H9 (cell line): Measurements from ENCODE around the gene EFCAB5. TPM values are rescaled to one million over a fixed set of nuclear protein-coding genes. Genes with fewer than 3 reads are reported as not detected.

Source experiments
- DNase-seq: peaks from one replicate; pipeline ENCODE4 v3.0.0-alpha.2; 2017
- H2AFZ ChIP-seq: one replicate; pipeline ENCODE4 v1.6.1; 2013; ENCODE audit warnings: mild to moderate bottlenecking, low read length, control low read depth, moderate library complexity
- H2AK5ac ChIP-seq: 2 replicates; pipeline ENCODE4 v1.6.1; 2013; ENCODE audit warnings: low read length, control low read depth, mixed read lengths; ENCODE audit not compliant: insufficient read length
- H2BK120ac ChIP-seq: one replicate; pipeline ENCODE4 v1.6.1; 2013; ENCODE audit warnings: low read depth, mild to moderate bottlenecking, low read length, control low read depth, inconsistent platforms; ENCODE audit not compliant: poor library complexity, severe bottlenecking
- H2BK12ac ChIP-seq: 2 replicates; pipeline ENCODE4 v1.6.1; 2013; ENCODE audit warnings: low read length, control low read depth, mixed read lengths, low read depth; ENCODE audit not compliant: insufficient read length
- H2BK15ac ChIP-seq: 2 replicates; pipeline ENCODE4 v1.6.1; 2013; ENCODE audit warnings: low read depth, low read length, control low read depth
- H2BK20ac ChIP-seq: one replicate; pipeline ENCODE4 v1.6.1; 2013; ENCODE audit warnings: low read depth, mild to moderate bottlenecking, low read length, control low read depth, inconsistent platforms; ENCODE audit not compliant: poor library complexity, severe bottlenecking
- H2BK5ac ChIP-seq: 2 replicates; pipeline ENCODE4 v1.6.1; 2013; ENCODE audit warnings: low read length, control low read depth, mixed read lengths; ENCODE audit not compliant: insufficient read length
- H3K14ac ChIP-seq: 2 replicates; pipeline ENCODE4 v1.6.1; 2013; ENCODE audit warnings: low read length, control low read depth; ENCODE audit not compliant: insufficient read depth
- H3K18ac ChIP-seq: 2 replicates; pipeline ENCODE4 v1.6.1; 2013; ENCODE audit warnings: low read depth, mild to moderate bottlenecking, mixed read lengths, low read length, control low read depth; ENCODE audit not compliant: insufficient read length
- H3K23ac ChIP-seq: 2 replicates; pipeline ENCODE4 v1.6.1; 2013; ENCODE audit warnings: low read length, control low read depth, mixed read lengths, low read depth; ENCODE audit not compliant: insufficient read length
- H3K23me2 ChIP-seq: 2 replicates; pipeline ENCODE4 v1.6.1; 2013; ENCODE audit warnings: low read depth, mild to moderate bottlenecking, mixed read lengths, low read length, control low read depth; ENCODE audit not compliant: insufficient read length, poor library complexity, severe bottlenecking
- H3K27ac ChIP-seq: 2 replicates; pipeline ENCODE4 v1.5.1; 2013; ENCODE audit warnings: low read length, control low read depth, mixed read lengths, low read depth; ENCODE audit not compliant: insufficient read length
- H3K27me3 ChIP-seq: 2 replicates; pipeline ENCODE4 v1.6.1; 2013; ENCODE audit warnings: low read length, control low read depth, inconsistent platforms; ENCODE audit not compliant: insufficient read depth
- H3K4ac ChIP-seq: 2 replicates; pipeline ENCODE4 v1.6.1; 2013; ENCODE audit warnings: low read depth, mild to moderate bottlenecking, control low read depth, inconsistent platforms, low read length, moderate library complexity
- H3K4me1 ChIP-seq: 2 replicates; pipeline ENCODE4 v1.6.1; 2013; ENCODE audit warnings: low read length, control low read depth, inconsistent platforms; ENCODE audit not compliant: insufficient read depth
- H3K4me2 ChIP-seq: 2 replicates; pipeline ENCODE4 v1.6.1; 2013; ENCODE audit warnings: low read length, control low read depth, mixed read lengths; ENCODE audit not compliant: insufficient read length, insufficient read depth
- H3K56ac ChIP-seq: 2 replicates; pipeline ENCODE4 v1.6.1; 2013; ENCODE audit warnings: low read depth, mild to moderate bottlenecking, mixed read lengths, low read length, control low read depth; ENCODE audit not compliant: insufficient read length
- H3K79me1 ChIP-seq: 2 replicates; pipeline ENCODE4 v1.6.1; 2013; ENCODE audit warnings: low read depth, mild to moderate bottlenecking, moderate library complexity, low read length, control low read depth, inconsistent platforms; ENCODE audit not compliant: insufficient read depth, poor library complexity, severe bottlenecking
- H3K79me2 ChIP-seq: 2 replicates; pipeline ENCODE4 v1.6.1; 2013; ENCODE audit warnings: low read length, control low read depth, inconsistent platforms; ENCODE audit not compliant: insufficient read depth
- H3K9ac ChIP-seq: 2 replicates; pipeline ENCODE4 v1.6.1; 2013; ENCODE audit warnings: low read length, control low read depth, mixed read lengths; ENCODE audit not compliant: insufficient read length; ENCODE audit errors: extremely low read depth
- H3K9me3 ChIP-seq: one replicate; pipeline ENCODE4 v1.6.1; 2013; ENCODE audit warnings: low read depth, low read length, inconsistent platforms; ENCODE audit not compliant: control insufficient read depth
- H3T11ph ChIP-seq: one replicate; pipeline ENCODE4 v1.6.1; 2013; ENCODE audit warnings: mild to moderate bottlenecking, low read length, control low read depth, inconsistent platforms
- H4K20me1 ChIP-seq: one replicate; pipeline ENCODE4 v1.6.1; 2013; ENCODE audit not compliant: control insufficient read depth, insufficient read length, insufficient read depth
- H4K5ac ChIP-seq: 2 replicates; pipeline ENCODE4 v1.6.1; 2013; ENCODE audit warnings: low read depth, mild to moderate bottlenecking, mixed read lengths, low read length, control low read depth; ENCODE audit not compliant: insufficient read length
- H4K8ac ChIP-seq: replicated peaks from 2 replicates; pipeline ENCODE4 v1.6.1; 2013; ENCODE audit warnings: low read length, control low read depth, mixed read lengths, low read depth; ENCODE audit not compliant: insufficient read length
- H4K91ac ChIP-seq: 2 replicates; pipeline ENCODE4 v1.6.1; 2013; ENCODE audit warnings: low read depth, mild to moderate bottlenecking, moderate library complexity, mixed read lengths, low read length, control low read depth; ENCODE audit not compliant: insufficient read length
- H3K27ac Mint-ChIP-seq, 3 experiments: 2 replicates in 2 of 3; 3 replicates in 1 of 3; pipeline ENCODE4 v1.8.0; 2020 to 2021; ENCODE audit warnings: mixed read lengths in 3 of 3, mild to moderate bottlenecking in 1 of 3, moderate library complexity in 1 of 3
- H3K27me3 Mint-ChIP-seq: 2 replicates; pipeline ENCODE4 v1.8.0; 2021; ENCODE audit warnings: low read depth, mild to moderate bottlenecking, moderate library complexity, mixed read lengths
- H3K36me3 Mint-ChIP-seq, 3 experiments: 2 replicates in 2 of 3; 3 replicates in 1 of 3; pipeline ENCODE4 v1.8.0; 2020 to 2021; ENCODE audit warnings: low read depth in 3 of 3, mixed read lengths in 3 of 3; ENCODE audit not compliant: insufficient read depth in 1 of 3
- H3K4me1 Mint-ChIP-seq, 2 experiments: 2 replicates each; pipeline ENCODE4 v1.8.0; 2020; ENCODE audit warnings: mixed read lengths in 2 of 2
- H3K4me3 Mint-ChIP-seq, 2 experiments: 2 replicates in 1 of 2; 3 replicates in 1 of 2; pipeline ENCODE4 v1.8.0; 2020 to 2021; ENCODE audit warnings: mild to moderate bottlenecking in 2 of 2, mixed read lengths in 2 of 2, moderate library complexity in 1 of 2
- H3K9me3 Mint-ChIP-seq, 2 experiments: 2 replicates in 1 of 2; 3 replicates in 1 of 2; pipeline ENCODE4 v1.8.0; 2020; ENCODE audit warnings: mild to moderate bottlenecking in 2 of 2, mixed read lengths in 2 of 2, moderate library complexity in 1 of 2
- WGBS: extraction: QIAGEN DNeasy Blood & Tissue Kit; methylation state at CpG from one replicate; pipeline ENCODE4 v1.1.7; 2013; ENCODE audit warnings: missing lambda C conversion rate, low lambda C conversion rate, mixed read lengths; ENCODE audit not compliant: insufficient read length; ENCODE audit errors: extremely low coverage; 5-methylcytosine and 5-hydroxymethylcytosine counted together
- total RNA-seq: library from RNA; stranded (reverse); gene quantifications from 2 replicates; pipeline ENCODE4 v1.2.1, GENCODE V29; 2021
- TF ChIP-seq, protein P1 (sequence below): fragments of 200-600 bp; sonication (generic); conservative IDR thresholded peaks from 3 replicates; pipeline ENCODE4 v1.8.0; 2021; ENCODE audit warnings: antibody characterized with exemption, mild to moderate bottlenecking

The EFCAB5 gene
- total RNA-seq, 1 experiment from 2014 or later: not detected

DNA sequence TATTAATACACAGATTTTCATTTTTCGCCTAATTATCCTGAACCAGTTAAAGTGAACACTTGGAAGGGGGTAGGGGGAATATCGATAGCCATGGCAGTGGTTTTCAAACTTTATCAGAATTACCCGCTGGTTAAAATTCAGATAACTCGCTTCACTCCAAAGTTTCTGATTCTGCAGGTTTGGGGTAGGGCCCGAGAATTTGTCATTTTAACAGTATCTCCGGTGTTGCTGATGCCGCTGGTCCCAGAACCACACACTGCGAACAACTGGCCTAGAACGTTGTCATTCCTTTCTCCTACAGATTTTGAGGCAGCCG is 174.9 kb downstream of the EFCAB5 start:
- H4K20me1 ChIP-seq: no peaks in the 10 kb centered on the region
- no peak overlapping the region for H4K5ac ChIP-seq
- H3K4me2 ChIP-seq: peak overlapping the region; percentile 62
- no peaks in the 10 kb centered on the region for H3K27me3 ChIP-seq
- no peak overlapping the region for H2AK5ac ChIP-seq
- H4K8ac ChIP-seq: no peak overlapping the region
- H3K27me3 Mint-ChIP-seq: no peaks in the 10 kb centered on the region
- H3K9ac ChIP-seq: peak overlapping the region; percentile 100
- no peak overlapping the region for H3K23ac ChIP-seq
- peaks cover 4% of the 10 kb centered on the region; the same call in 1 of the 2 replicates for H3K79me2 ChIP-seq
- H2BK20ac ChIP-seq: no peak overlapping the region
- no peak overlapping the region for H3K4ac ChIP-seq
- peak overlapping the region; percentile 96 for H3K27ac ChIP-seq
- no peak overlapping the region for H2BK120ac ChIP-seq
- H2BK12ac ChIP-seq: no peak overlapping the region
- no peaks in the 10 kb centered on the region for H3K4me1 ChIP-seq
- no peak overlapping the region for H3T11ph ChIP-seq
- no peak overlapping the region for H2BK15ac ChIP-seq
- no peaks in the 10 kb centered on the region for H3K79me1 ChIP-seq
- TF ChIP-seq, protein P1, sequence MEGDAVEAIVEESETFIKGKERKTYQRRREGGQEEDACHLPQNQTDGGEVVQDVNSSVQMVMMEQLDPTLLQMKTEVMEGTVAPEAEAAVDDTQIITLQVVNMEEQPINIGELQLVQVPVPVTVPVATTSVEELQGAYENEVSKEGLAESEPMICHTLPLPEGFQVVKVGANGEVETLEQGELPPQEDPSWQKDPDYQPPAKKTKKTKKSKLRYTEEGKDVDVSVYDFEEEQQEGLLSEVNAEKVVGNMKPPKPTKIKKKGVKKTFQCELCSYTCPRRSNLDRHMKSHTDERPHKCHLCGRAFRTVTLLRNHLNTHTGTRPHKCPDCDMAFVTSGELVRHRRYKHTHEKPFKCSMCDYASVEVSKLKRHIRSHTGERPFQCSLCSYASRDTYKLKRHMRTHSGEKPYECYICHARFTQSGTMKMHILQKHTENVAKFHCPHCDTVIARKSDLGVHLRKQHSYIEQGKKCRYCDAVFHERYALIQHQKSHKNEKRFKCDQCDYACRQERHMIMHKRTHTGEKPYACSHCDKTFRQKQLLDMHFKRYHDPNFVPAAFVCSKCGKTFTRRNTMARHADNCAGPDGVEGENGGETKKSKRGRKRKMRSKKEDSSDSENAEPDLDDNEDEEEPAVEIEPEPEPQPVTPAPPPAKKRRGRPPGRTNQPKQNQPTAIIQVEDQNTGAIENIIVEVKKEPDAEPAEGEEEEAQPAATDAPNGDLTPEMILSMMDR: no peak
- no CpG with 5 or more reads among the region's 10 CpGs for WGBS
- no peak overlapping the region for H4K91ac ChIP-seq
- H2BK5ac ChIP-seq: no peak overlapping the region
- no peaks in the 10 kb centered on the region for H3K9me3 ChIP-seq
- no peak overlapping the region for H3K56ac ChIP-seq
- H3K9me3 Mint-ChIP-seq: no peaks in the 10 kb centered on the region
- peaks cover 12% of the 10 kb centered on the region in 2 experiments for H3K4me1 Mint-ChIP-seq
- H3K18ac ChIP-seq: peak overlapping the region; percentile 59
- H3K36me3 Mint-ChIP-seq: peaks cover 3 to 25% (median 23%) of the 10 kb centered on the region in 3 experiments; a peak in 6 of 7 replicates
- peak overlapping the region; percentile 89 to 95 for H3K4me3 Mint-ChIP-seq
- peak overlapping the region; percentile 99 to 100 (median 100) for H3K27ac Mint-ChIP-seq
- H3K14ac ChIP-seq: peak overlapping the region; percentile 83
- H2AFZ ChIP-seq: peak overlapping the region; percentile 63
- no peak for DNase-seq
- no peaks in the 10 kb centered on the region for H3K23me2 ChIP-seq
